AG04449 (cell line): Measurements from ENCODE around the gene PEX7.

ENCODE experiments used
- CTCF ChIA-PET: fragments of 350-600 bp; formaldehyde crosslinking; extraction: SDS; loops from one replicate; lab custom pipeline; 2021; ENCODE audit warnings: antibody characterized with exemption; lab: Yijun Ruan, JAX
- POLR2A ChIA-PET: fragments of 400-600, 350-600 bp; formaldehyde crosslinking; extraction: SDS; loops from one replicate; lab custom pipeline; 2020; ENCODE audit warnings: antibody characterized with exemption, inconsistent platforms; lab: Yijun Ruan, JAX
- DNase-seq: peaks from one replicate; pipeline ENCODE4 v3.0.0-alpha.2; 2010; ENCODE audit warnings: low read depth, low spot score
- H3K4me3 ChIP-seq: 2 replicates; pipeline ENCODE4 v1.5.1; 2011; ENCODE audit warnings: low read depth, mild to moderate bottlenecking, control low read depth, low read length
- TF ChIP-seq, protein P1 (sequence below): IDR thresholded peaks from one replicate; pipeline ENCODE4 v1.5.1; 2011; ENCODE audit warnings: mild to moderate bottlenecking, moderate library complexity, low read length, control low read depth, inconsistent platforms; ENCODE audit not compliant: insufficient read depth; ENCODE audit errors: missing control alignments

The PEX7 gene

GRCh38 chr6:136775548-136775947 is 46.8 kb upstream of the PEX7 start:
- ChIA-PET CTCF (interaction anchor here (0.6 to 3.5 kb wide), 3 partner anchors 11 to 17 kb away, joined by 3 to 11 read pairs (median 3); partner anchors contain the start of gene MAP3K5), POLR2A (no interaction called here)
- DNase-seq: peak; percentile 75
- H3K4me3 ChIP-seq: no peak overlapping the region
- TF ChIP-seq, protein P1, sequence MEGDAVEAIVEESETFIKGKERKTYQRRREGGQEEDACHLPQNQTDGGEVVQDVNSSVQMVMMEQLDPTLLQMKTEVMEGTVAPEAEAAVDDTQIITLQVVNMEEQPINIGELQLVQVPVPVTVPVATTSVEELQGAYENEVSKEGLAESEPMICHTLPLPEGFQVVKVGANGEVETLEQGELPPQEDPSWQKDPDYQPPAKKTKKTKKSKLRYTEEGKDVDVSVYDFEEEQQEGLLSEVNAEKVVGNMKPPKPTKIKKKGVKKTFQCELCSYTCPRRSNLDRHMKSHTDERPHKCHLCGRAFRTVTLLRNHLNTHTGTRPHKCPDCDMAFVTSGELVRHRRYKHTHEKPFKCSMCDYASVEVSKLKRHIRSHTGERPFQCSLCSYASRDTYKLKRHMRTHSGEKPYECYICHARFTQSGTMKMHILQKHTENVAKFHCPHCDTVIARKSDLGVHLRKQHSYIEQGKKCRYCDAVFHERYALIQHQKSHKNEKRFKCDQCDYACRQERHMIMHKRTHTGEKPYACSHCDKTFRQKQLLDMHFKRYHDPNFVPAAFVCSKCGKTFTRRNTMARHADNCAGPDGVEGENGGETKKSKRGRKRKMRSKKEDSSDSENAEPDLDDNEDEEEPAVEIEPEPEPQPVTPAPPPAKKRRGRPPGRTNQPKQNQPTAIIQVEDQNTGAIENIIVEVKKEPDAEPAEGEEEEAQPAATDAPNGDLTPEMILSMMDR: no peak

- CTCF ChIA-PET: interaction anchor here (3.5 kb wide), 1 partner anchor 15 kb away, joined by 11 read pairs; the partner anchor contains the start of gene MAP3K5
Observed at GRCh38 chr6:136777651-136778050, 44.7 kb upstream of the PEX7 start.

DNA sequence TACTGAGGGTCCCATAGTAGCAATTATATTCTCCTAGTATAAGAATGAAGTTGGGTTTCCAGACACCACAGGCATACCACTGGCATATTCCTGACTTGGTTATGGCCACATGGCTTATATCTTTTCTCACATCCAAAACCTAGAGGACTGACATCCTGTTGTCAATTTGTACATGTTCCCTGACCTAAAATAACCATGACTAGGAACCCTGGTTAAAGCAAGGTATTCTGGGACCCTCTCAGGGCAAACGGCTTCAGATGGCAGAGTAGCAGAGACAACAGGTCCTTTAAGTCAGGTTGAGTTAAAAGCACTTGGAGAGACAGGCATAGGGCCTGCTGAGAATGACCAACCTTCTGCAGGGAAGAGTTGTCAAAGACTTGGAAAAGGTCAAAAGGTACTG is 42.7 kb upstream of the PEX7 start:
- CTCF ChIA-PET: interaction anchor here (1.8 kb wide), 1 partner anchor 13 kb away, joined by 6 read pairs; the partner anchor contains the start of gene MAP3K5
- TF ChIP-seq, protein P1: no peak
- POLR2A ChIA-PET: no interaction called here
- DNase-seq: no peak
- H3K4me3 ChIP-seq: no peak overlapping the region

More at GRCh38 chr6:136777651-136778050, 44.7 kb upstream of the PEX7 start:
- TF ChIP-seq, protein P1: no peak
- POLR2A ChIA-PET: no interaction called here
- no peak overlapping the region for H3K4me3 ChIP-seq
- no peak for DNase-seq

- POLR2A ChIA-PET: no interaction called here
- no peak for DNase-seq
- TF ChIP-seq, protein P1: no peak
- H3K4me3 ChIP-seq: no peak overlapping the region
- CTCF ChIA-PET: interaction anchor here (1.7 to 4.6 kb wide), 3 partner anchors 10 to 137 kb away, joined by 5 to 24 read pairs (median 6); partner anchors contain the start of gene MAP3K5
Observed at GRCh38 chr6:136780972-136781371, 41.4 kb upstream of the PEX7 start.

DNA sequence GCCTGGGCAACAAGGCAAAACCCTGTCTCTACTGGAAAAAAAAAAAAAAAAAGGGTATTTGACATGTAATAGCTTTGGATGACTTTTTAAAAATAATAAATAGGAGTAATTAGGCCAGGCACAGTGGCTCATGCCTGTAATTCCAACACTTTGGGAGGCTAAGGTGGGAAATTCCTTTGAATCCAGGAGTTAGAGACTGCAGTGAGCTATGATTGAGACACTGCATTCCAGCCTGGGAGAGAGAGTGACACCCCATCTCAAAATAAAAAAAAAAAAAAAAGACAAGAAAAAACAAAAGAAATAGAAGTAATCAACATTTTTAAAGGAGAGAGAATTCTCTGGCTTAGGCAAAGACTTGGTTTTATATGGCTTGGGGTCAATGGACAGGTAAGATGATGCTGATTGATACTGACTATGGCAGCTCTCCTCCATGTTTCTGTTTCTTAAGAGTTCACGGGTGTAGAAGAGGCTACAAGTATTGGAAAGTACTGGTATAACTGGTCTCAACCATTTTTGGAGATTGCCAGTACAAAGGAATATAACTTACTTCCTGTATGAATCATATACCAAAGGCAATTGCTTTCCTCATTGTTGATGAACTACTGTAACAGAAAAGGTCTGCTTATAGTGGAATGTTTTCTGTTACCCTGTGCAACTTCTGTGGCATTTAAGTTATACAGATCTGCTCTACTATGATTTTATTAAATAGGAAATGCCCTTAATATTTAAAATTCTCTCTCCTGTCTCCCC is 40.2 kb upstream of the PEX7 start:
- ChIA-PET CTCF (interaction anchor here (0.7 to 4.6 kb wide), 4 partner anchors 8 to 139 kb away, joined by 3 to 24 read pairs (median 6); partner anchors contain the start of gene MAP3K5), POLR2A (no interaction called here)
- H3K4me3 ChIP-seq: no peak overlapping the region
- no peak for DNase-seq
- TF ChIP-seq, protein P1: no peak

DNA sequence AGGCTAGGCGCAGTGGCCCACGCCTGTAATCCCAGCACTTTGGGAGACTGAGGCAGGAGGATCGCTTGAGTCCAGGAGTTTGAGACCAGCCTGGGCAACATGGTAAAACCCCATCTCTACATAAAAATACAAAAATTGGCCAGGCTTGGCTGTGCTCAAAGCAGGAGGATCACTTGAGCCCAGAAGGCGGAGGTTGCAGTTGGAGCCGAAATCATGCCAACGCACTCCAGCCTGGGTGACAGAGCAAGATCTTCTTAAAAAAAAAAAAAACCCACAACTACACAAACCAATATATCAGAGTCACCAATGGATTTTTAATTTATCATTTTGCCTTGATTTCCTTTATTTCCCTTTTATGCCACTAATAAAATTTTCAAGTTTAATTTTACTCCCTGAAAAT is 39.4 kb upstream of the PEX7 start:
- TF ChIP-seq, protein P1: no peak
- H3K4me3 ChIP-seq: no peak overlapping the region
- ChIA-PET POLR2A (no interaction called here), CTCF (interaction anchor here (1.7 to 4.6 kb wide), 3 partner anchors 9 to 139 kb away, joined by 5 to 24 read pairs (median 13); partner anchors contain the start of gene MAP3K5)
- no peak for DNase-seq
